GM18511 (cell line): ENCODE measurements around the gene ZNF385C.

ENCODE experiments used
- ATAC-seq: cut with Tn5 transposase; IDR thresholded peaks from one replicate; pipeline ENCODE4 v1.9.1; 2021; ENCODE audit warnings: mild to moderate bottlenecking, moderate library complexity; ENCODE audit not compliant: unreplicated experiment

Gene ZNF385C

DNA sequence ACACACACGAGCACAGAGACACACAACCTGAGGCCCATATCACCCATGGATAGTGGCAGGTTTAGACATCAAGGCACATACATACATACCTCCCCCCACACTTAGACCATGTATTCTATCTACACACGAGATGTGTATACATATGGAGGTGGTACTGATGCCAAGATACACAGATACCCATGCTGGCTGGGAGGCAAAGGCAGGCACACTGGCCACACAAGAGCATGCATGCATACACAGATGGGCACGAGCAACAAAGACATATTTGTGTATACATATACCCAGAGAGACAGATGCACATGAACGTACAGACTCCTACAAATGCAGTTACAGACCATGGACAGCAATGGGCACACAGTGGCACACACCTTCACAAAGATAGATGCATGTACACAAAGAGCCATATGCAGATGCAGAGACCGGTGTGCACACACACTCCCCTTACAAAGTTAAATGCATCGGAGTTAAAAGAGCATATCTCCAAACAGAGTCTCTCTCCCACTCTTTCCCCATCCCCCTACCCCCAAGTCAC lies 45.9 kb downstream of the ZNF385C start:
- ATAC-seq = no peak

GRCh38 chr17:42051645-42052044 lies 46.6 kb downstream of the ZNF385C start:
- ATAC-seq = no peak

GRCh38 chr17:42051013-42051400 lies 47.3 kb downstream of the ZNF385C start:
- ATAC-seq = no peak

DNA sequence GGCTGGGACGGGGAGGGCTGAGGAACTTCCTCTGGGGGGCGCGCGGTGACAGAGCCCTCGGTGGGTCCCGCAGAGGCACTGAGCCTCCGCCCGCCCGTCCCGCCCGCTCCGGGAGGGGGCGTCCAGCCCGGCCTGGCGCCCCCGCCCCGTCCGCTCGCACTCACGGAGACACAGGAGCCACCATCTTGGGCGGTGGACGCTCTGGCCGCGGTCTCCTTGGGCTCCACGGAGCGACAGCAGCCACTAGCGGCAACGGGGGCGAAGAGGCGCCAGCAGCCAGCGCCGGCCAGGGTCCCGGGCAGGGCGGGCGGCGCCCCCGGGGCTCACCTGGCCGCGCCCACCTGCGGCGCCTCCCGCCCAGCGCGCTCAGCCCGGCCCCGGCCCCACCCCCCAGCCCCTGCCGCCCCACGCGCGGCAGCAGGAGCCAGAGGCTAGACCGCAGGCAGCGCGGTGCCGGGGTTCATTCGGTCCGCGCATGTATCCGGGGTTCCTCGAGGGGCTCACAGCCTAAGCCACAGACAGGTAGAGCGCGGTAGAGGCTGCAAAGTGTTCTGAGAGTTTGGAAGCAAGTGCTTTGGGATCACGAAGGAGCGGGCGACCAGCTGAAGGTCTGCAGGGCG lies 47.8 kb downstream of the ZNF385C start, which contains the start of gene C17orf113:
C17orf113 (minus strand) TSS at position 209 of the 620 bp plus-strand sequence. CDS start 7,225 bp downstream, outside the sequence.
- ATAC-seq = no peak

DNA sequence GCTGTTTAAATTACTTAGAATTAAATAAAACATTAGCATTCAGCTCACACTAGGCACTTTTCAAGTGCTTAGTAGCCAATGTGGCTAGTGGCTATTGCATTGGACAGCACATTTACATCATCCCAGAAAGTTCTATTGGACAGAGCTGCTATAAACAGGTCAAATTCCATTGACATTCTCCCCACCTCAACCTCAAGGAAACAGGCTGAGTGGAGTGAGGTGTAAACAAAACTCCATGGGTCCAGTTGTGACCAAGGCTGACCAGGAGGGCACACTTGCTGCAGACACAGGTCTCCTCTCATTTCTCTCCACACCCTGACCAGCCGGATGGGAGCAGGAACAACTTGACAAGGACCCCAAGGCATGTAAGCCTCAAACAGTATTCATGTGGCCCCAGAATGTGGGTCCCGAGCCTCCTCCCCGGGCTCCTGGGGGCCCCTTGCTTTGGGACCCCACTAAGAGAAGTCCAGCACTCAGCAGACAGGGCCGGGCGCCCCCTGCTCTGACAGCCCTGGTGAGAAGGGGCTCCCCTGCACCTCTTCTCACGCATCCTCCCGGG lies 48.4 kb downstream of the ZNF385C start:
- ATAC-seq = no peak

DNA sequence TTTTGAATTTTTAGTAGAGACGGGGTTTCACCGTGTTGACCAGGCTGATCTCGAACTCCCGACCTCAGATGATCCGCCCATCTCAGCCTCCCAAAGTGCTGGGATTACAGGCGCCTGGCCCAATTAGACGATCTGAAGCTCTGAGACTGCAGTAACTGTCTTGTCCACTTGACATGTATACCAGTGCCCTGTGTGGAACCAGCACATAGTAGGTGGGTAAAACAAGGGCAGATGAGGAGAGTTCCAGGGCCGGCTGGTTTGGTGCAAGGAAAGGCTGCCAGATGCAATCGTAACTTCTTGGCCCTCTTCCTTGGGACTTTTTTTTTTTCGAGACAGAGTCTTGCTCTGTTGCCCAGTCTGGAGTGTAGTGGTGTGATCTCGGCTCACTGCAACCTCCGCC lies 50.9 kb downstream of the ZNF385C start:
- ATAC-seq = no peak

- no peak for ATAC-seq
These were observed 52.6 kb downstream of the ZNF385C start for GRCh38 chr17:42045719-42046118.

- ATAC-seq = no peak
These were observed 55.5 kb downstream of the ZNF385C start for GRCh38 chr17:42042598-42043319.

- ATAC-seq = no peak
These were observed 56.7 kb downstream of the ZNF385C start for GRCh38 chr17:42041619-42042018.

DNA sequence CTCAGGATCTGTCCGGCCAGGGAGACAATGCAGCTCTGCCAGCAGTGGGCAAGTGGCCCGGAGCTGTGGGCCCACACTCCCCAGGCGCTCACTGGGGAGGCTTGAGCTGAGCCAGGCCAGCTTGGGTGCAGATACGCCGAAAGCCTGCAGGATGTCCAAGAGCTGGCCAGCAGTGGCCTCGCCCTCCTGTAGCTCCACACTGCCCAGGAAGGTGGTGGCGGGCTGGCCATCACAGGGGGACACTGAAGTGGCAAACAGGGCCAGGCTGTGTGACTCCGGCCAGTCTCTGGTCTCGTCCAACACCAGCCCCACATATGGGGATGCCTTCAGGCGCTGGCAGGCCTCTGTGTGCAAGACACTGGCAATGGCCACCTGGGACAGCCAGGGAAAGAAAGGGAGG lies 57.5 kb downstream of the ZNF385C start:
- no peak for ATAC-seq

- no peak for ATAC-seq
These were observed 58.2 kb downstream of the ZNF385C start for GRCh38 chr17:42039794-42040763.

DNA sequence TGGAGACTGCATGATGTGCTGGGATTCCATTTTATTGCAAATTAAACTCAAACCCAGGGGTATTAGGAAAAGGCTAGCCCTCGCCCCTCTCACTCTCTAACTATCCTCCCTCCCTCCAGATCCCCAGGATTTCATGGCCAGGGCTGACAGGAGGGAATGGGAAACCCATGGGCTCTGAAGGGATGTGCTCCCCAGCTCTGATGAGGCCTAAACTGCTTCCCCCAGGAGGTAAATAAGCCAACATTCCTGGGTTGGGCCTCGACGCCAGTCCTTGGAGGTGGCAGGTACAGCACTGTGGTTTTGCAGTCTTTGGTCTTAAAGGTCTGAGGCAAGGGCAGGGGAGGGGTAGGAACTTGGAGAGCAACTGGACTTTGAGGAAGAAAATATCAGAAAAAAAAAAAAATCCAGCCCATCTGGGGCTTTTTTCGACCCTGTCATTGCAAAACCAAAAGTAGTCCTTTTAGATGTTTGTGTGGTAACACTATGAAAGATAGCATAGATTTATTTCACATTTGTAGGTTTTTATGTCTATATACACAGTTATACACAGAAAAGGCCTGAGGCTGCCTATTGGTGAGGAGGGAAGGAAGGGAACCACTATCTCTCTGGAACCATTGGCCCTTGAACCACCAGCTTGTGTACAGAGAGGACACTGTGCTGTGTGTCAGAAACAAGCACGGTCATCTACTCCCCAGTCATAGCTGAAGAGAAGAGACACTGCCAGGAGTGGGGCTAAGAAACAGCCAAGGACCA lies 59.9 kb downstream of the ZNF385C start:
- ATAC-seq = no peak

DNA sequence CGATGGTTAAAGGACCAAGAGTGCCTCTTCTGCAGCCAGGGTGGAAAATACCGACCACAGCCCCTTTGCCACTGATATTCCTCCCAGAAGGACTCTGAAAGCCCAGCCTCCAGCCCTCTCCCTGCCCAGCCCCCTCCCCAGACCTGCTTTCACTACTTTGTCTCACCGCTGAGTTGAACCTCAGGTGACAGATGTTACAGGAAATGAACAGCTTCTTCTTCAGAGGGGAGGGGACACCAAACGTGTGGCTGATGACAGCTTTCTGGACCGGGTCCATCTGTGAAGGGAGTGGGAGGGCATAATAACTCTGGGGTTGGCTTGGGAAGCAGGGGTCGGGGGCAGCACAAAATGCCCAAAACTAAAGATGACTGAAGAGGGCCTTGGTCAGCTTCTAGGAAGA lies 64.2 kb downstream of the ZNF385C start:
- ATAC-seq = no peak

GRCh38 chr17:42031584-42031983 lies 66.7 kb downstream of the ZNF385C start:
- no peak for ATAC-seq

DNA sequence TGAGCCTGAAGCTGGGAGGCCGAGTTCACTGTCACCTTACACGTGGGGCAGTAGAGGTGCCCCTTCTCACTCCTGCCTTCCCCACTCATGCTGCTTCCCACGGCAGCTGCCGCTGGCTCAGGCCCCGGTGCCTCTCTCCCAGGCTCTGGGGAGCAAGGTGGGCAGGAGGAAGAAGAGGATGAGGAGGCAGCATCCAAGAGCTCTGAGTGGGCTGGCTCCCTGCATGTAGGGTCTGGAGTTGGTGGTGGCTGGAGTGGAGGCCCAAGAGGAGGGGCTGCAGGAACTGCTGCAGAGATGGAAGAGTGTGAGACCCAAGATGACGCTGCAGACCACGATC lies 69.5 kb downstream of the ZNF385C start:
- no peak for ATAC-seq

GRCh38 chr17:42027961-42028790 lies 70.1 kb downstream of the ZNF385C start:
- no peak for ATAC-seq

DNA sequence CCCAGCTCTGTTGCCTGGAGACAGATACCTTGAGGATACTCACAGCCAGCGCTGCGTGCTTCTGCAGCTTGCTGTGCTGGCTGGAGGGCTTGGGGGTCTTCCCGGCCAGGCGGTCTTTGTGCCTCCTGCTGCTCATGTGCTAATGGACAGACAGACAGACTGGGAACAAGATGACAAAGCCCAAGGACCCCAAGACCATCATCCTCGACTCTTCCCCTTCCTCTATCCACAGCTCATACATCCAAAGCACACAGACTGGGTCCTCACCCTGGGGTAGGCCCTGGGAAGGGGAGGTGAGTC lies 70.7 kb downstream of the ZNF385C start:
- no peak for ATAC-seq

GRCh38 chr17:42026857-42027589 lies 71.2 kb downstream of the ZNF385C start:
- ATAC-seq = no peak

GRCh38 chr17:42025936-42026335 lies 72.3 kb downstream of the ZNF385C start:
- ATAC-seq = no peak
